Measurements from ENCODE around the gene VEGFC. TPM values are rescaled to one million over a fixed set of nuclear protein-coding genes. Genes with fewer than 3 reads are reported as not detected.

Gene VEGFC
- total RNA-seq, 1 donor from 2014 or later, result 20.3 TPM

DNA sequence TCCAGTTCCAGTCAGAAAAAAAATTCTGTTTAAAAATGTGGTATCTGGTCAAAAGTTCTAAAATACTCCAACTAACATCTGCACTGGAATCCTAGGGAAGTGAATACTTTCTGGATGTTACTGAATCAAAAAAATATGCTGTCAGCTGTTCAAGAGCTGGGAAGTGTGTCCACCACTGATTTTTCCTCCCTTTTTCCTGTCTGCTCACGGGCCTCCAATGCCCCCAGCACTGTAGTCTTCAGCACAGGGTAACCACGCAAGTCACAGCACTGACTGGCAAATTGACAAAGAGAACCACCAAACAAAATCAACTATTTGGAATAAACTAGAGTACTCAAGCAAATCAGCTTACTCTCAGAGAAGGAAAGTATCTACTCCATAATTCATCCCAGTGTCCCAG, 9.9 kb downstream of the VEGFC start:
- H3K79me2 ChIP-seq (ENCODE audit: insufficient read depth, low read length), result peaks cover 100% of the 10 kb centered on the region

GRCh38 chr4:176782191-176782590, 10.5 kb downstream of the VEGFC start:
- Histone ChIP-seq H3K4me3 (ENCODE audit: insufficient read depth, low read depth, low read length) (no peak overlapping the region), H3K36me3 (ENCODE audit: insufficient read depth, low read length) (no peaks in the 10 kb centered on the region), H3K27ac (ENCODE audit: low read depth, low read length) (peak overlapping the region; percentile 22), H3K79me2 (ENCODE audit: insufficient read depth, low read length) (peaks cover 100% of the 10 kb centered on the region), H4K20me1 (ENCODE audit: insufficient read depth, low read length) (peaks cover 12% of the 10 kb centered on the region), H3K4me1 (ENCODE audit: insufficient read depth, low read length) (peaks cover 34% of the 10 kb centered on the region), H3K27me3 (ENCODE audit: insufficient read depth, low read length) (no peaks in the 10 kb centered on the region), H2AFZ (ENCODE audit: low read depth, low read length) (no peak overlapping the region), H3K4me2 (ENCODE audit: low read length) (no peak overlapping the region), H3K9me3 (ENCODE audit: insufficient read depth, low read depth, low read length) (no peaks in the 10 kb centered on the region), H3K9ac (ENCODE audit: low read length) (peak overlapping the region; percentile 47)
- no peaks in the 10 kb centered on the region for H3K27me3 Mint-ChIP-seq (ENCODE audit: low read depth, unreplicated experiment)
- DNase-seq (ENCODE audit: low read depth), result no peak
- H3K4me1 Mint-ChIP-seq (ENCODE audit: low read depth, unreplicated experiment), result peaks cover 33% of the 10 kb centered on the region
- FAIRE-seq, result no peak
- H3K9me3 Mint-ChIP-seq (ENCODE audit: unreplicated experiment), result no peaks in the 10 kb centered on the region
- no peak overlapping the region for H3K4me3 Mint-ChIP-seq (ENCODE audit: unreplicated experiment)
- H3K27ac Mint-ChIP-seq (ENCODE audit: unreplicated experiment), result no peak overlapping the region
- no peaks in the 10 kb centered on the region for H3K36me3 Mint-ChIP-seq (ENCODE audit: low read depth, unreplicated experiment)
- no peak for TF ChIP-seq CTCF (IDR thresholded peaks at IDR 0.05; ENCODE audit: insufficient read depth, low read depth, low read length)

More for the DNA sequence above, 9.9 kb downstream of the VEGFC start:
- peak overlapping the region; percentile 17 for H3K4me2 ChIP-seq (ENCODE audit: low read length)
- H3K4me1 ChIP-seq (ENCODE audit: insufficient read depth, low read length), result peaks cover 34% of the 10 kb centered on the region
- Mint-ChIP-seq H3K36me3 (ENCODE audit: low read depth, unreplicated experiment) (no peaks in the 10 kb centered on the region), H3K9me3 (ENCODE audit: unreplicated experiment) (no peaks in the 10 kb centered on the region), H3K27ac (ENCODE audit: unreplicated experiment) (peak overlapping the region; percentile 20), H3K4me1 (ENCODE audit: low read depth, unreplicated experiment) (peaks cover 33% of the 10 kb centered on the region), H3K27me3 (ENCODE audit: low read depth, unreplicated experiment) (no peaks in the 10 kb centered on the region), H3K4me3 (ENCODE audit: unreplicated experiment) (peak overlapping the region; percentile 3)
- H2AFZ ChIP-seq (ENCODE audit: low read depth, low read length), result no peak overlapping the region
- no peaks in the 10 kb centered on the region for H3K9me3 ChIP-seq (ENCODE audit: insufficient read depth, low read depth, low read length)
- no peaks in the 10 kb centered on the region for H3K27me3 ChIP-seq (ENCODE audit: insufficient read depth, low read length)
- no peak overlapping the region for H3K4me3 ChIP-seq (ENCODE audit: insufficient read depth, low read depth, low read length)
- H3K36me3 ChIP-seq (ENCODE audit: insufficient read depth, low read length), result no peaks in the 10 kb centered on the region
- H3K27ac ChIP-seq (ENCODE audit: low read depth, low read length), result peak overlapping the region; percentile 44
- TF ChIP-seq CTCF (IDR thresholded peaks at IDR 0.05; ENCODE audit: insufficient read depth, low read depth, low read length) (no peak), EZH2 (IDR thresholded peaks at IDR 0.05; ENCODE audit: insufficient read depth, low read length) (no peak)
- peak overlapping the region; percentile 19 for H3K9ac ChIP-seq (ENCODE audit: low read length)
- H4K20me1 ChIP-seq (ENCODE audit: insufficient read depth, low read length), result peaks cover 12% of the 10 kb centered on the region
- DNase-seq (ENCODE audit: low read depth), result no peak
- FAIRE-seq, result no peak

DNA sequence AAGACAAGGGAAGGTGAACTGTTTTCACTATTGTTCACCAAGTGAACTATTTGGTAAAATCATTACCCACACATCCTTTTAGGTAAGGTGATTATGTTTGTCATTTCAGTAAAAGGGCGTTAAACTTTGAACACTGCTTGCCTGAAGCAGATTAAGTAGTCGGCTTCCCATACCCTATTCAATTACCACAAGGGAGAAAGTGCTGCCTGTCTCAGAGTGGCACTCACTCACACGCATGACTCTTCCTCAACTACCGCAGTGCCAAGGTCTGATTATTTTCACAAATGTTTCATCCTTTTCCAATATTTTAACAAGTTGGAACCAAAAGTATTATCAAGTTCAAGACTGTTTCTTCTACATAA, 11.0 kb downstream of the VEGFC start:
- peak; percentile 89 for FAIRE-seq
- peaks cover 100% of the 10 kb centered on the region for H3K79me2 ChIP-seq (ENCODE audit: insufficient read depth, low read length)

More for the DNA sequence above, 11.0 kb downstream of the VEGFC start:
- peak overlapping the region; percentile 71 for H3K27ac ChIP-seq (ENCODE audit: low read depth, low read length)
- H3K4me1 ChIP-seq (ENCODE audit: insufficient read depth, low read length), result peaks cover 34% of the 10 kb centered on the region
- TF ChIP-seq EZH2 (IDR thresholded peaks at IDR 0.05; ENCODE audit: insufficient read depth, low read length), result no peak
- no peak for TF ChIP-seq CTCF (IDR thresholded peaks at IDR 0.05; ENCODE audit: insufficient read depth, low read depth, low read length)
- H3K4me1 Mint-ChIP-seq (ENCODE audit: low read depth, unreplicated experiment), result peaks cover 33% of the 10 kb centered on the region
- no peak for DNase-seq (ENCODE audit: low read depth)
- peak overlapping the region; percentile 29 for H3K4me3 Mint-ChIP-seq (ENCODE audit: unreplicated experiment)
- H3K27ac Mint-ChIP-seq (ENCODE audit: unreplicated experiment), result no peak overlapping the region
- H3K27me3 ChIP-seq (ENCODE audit: insufficient read depth, low read length), result no peaks in the 10 kb centered on the region
- no peaks in the 10 kb centered on the region for H3K9me3 Mint-ChIP-seq (ENCODE audit: unreplicated experiment)
- no peak overlapping the region for H2AFZ ChIP-seq (ENCODE audit: low read depth, low read length)
- H3K4me2 ChIP-seq (ENCODE audit: low read length), result peak overlapping the region; percentile 54
- no peaks in the 10 kb centered on the region for H3K27me3 Mint-ChIP-seq (ENCODE audit: low read depth, unreplicated experiment)
- peak overlapping the region; percentile 47 for H3K9ac ChIP-seq (ENCODE audit: low read length)
- H3K36me3 ChIP-seq (ENCODE audit: insufficient read depth, low read length), result no peaks in the 10 kb centered on the region
- peaks cover 12% of the 10 kb centered on the region for H4K20me1 ChIP-seq (ENCODE audit: insufficient read depth, low read length)
- no peaks in the 10 kb centered on the region for H3K9me3 ChIP-seq (ENCODE audit: insufficient read depth, low read depth, low read length)
- no peak overlapping the region for H3K4me3 ChIP-seq (ENCODE audit: insufficient read depth, low read depth, low read length)
- no peaks in the 10 kb centered on the region for H3K36me3 Mint-ChIP-seq (ENCODE audit: low read depth, unreplicated experiment)
